HG02870 (cell line): ENCODE results near the gene DCDC2C.
A peak's percentile ranks its signal among the peaks of the same experiment; 100 is the strongest.
"Not testable (repeated sequence)": the region's sequence is repeated elsewhere in the genome, so short reads cannot be mapped to it uniquely, and the experiment has no call there.

Source experiments
- ATAC-seq: cut with Tn5 transposase; IDR thresholded peaks from one replicate; pipeline ENCODE4 v1.9.1; 2021; ENCODE audit warnings: mild to moderate bottlenecking, moderate library complexity; ENCODE audit not compliant: unreplicated experiment

Gene DCDC2C, protein sequence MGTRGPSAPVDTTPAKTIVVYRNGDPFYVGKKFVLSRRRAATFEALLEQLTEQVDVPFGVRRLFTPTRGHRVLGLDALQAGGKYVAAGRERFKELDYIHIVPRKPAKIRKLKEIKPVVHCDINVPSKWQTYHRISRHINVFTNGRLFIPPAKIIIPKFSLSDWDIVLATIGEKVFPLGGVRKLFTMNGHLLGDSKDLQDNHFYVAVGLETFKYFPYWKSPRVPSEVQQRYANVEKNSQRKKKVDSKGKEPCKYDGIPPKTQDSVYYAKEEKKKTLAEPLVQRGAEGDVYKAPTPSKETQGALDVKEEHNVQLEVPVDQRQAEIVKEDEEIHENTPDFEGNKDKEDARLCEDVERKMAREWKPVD

DNA sequence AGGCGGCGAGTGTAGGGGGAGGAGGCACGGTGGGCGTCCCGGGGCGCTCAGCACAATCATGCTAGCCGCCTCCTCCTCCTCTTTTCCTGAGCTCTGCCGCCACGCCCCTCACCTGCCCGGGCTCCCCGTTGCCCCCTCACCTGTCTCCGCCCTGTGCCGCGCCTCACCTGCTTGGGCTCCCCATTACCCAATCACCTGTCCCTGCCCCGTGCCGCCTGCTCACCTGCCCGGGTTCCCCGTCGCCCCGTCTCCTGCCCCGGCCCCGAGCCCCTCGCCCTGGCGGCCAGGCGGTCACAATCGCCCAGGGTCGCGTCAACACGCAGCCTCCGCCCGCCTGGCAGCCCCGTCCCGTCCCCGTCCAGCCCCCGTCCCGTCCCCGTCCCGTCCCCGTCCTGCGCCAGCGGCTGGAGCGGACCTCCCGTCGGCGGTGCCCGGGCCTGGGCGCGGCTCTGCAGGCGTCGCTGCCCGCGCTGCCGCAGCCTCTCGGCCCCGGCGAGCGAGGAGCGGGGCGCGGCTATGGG lies at the start of gene DCDC2C:
Gene DCDC2C (plus strand): TSS at position 340 of the 521 bp plus-strand sequence. CDS start 177 bp downstream, at position 517.
- no peak for ATAC-seq

DNA sequence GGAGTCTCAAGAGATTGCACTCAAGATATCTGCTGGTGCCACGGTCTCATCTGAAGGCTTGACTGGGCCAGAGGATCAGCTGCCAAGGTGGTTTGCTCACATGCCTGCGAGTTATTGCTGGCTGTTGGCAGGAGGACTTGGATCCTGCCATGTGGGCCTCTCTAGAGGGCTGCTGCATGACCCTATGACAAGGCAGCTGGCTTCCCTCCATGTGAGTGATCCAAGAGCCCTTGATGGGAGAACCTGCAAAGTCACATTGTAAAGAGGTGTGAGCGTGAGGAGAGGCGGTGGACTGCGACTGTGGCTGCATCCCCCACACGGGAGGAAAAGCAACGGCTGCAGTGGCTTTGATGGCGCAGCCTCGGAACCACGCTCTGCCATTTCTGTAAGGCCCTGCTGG lies 49.4 kb upstream of the DCDC2C start:
- ATAC-seq = no peak

DNA sequence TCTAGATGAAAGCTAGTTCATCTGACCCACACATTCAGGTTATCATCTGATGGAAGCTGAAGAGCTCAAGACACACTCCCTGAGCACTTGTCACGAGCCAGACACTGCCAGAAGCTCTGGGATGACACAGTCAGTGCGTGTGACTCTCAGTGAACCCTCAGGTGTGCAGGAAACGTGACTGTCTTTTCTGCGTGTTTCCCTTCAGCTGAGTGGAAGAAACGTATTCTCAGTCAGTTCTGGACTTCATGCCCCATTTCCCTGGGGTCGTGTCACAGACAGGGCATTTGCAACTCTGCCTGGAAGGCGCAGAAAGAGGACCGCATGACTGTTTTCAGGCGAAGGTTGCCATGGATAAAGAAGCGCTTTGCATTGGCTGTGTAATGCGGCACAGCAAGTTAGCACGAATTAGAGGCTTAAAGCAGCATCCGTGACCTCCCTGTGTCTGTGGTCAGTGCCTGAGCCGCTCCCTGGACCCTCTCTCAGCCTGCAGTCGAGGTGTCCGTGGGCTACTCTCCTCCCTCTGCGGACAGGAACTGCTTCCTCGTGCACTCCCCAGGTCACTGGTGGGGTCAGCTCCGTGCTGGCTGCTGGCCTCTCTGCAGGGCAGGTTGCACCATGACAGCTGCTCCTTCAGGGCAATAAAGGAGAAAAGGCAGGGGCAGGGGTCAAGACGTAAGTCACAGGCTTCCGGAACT lies 48.7 kb upstream of the DCDC2C start:
- ATAC-seq = no peak

DNA sequence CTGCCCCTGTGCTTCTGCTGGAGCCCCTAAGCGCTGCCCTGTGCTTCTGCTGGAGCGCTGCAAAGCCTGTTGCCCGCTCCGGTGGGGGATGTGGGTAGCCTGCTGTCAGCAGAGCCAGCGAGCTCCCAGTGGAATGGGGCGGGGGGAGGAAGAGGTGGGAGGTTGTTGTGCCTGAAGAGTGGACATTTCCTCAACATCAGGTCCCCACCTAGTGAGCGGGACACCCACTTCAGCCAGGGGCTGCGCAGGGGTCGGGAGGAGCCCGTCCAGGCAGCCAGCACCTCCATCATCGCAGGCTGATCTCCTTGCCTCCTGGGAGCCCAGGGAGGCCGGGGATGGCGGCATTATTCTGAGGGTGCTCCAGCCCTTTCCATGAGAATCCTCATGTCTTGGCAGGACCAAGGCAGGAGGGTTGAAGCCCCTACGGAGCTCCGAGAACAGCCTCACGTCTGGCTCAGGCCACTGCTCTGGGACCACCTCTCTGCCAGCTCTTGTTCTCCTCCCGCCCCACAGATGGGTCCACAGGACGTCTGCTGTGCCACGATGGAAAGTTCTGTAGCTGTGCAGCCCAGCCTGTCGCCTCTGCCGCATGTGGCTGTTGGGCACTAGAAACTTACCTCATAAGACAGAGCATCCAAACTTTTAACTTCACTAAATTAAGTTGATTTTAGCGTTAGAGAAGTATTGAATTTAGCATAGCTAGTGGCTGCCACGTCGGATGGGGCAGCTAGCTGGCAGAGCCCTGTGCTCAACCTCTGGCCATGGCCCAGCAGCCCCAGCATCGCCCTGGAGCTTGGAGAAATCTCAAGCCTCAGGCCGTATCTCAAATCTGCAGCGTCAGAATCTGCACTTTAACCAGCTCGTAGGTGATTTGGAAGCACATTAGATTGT lies 47.3 kb upstream of the DCDC2C start:
- ATAC-seq = no peak

DNA sequence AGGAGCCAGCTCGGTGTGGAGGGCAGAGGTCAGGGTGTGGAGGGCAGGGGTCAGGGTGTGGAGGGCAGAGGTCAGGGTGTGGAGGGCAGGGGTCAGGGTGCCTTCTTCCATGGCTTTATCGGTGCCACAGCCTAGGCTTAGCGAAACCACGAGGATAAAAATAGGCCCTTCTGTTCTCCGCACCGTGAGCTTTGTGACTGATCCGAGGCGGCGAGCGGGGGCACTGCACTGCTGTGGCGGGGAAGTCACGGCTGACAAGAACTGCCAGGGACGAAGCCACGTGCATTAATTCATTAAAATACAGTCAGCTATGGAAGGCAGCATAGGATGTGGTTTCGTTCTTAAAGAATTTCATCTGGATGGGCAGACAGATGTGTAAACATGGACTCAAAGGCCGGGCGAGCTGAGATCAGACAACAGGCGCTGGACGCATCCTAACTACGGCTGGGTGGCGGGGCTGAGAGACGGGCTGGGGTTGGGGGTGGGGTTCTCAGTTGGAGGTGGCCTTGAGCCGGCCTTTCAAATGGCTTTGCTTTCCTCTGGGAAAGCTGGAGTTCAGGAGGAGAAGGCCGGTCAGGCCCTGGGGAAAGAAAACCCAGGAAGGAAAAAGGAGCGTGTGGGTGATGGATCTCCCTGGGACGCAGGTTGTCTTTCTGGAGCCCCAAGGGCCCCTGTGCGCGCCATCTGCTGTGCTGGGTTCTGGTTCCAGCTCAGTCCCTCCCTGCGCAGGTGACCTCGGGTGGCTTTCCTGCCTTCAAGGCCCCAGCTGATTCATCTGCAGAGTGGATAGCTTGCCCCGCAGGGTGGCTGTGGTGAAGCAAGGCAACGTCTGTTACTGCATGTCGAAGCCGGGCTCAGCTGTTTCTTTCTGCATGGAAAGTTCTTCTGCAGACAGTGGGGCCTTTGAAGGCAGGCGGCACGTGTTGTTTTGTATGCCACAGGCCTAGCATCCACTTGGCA lies 46.3 kb upstream of the DCDC2C start:
- no peak for ATAC-seq

DNA sequence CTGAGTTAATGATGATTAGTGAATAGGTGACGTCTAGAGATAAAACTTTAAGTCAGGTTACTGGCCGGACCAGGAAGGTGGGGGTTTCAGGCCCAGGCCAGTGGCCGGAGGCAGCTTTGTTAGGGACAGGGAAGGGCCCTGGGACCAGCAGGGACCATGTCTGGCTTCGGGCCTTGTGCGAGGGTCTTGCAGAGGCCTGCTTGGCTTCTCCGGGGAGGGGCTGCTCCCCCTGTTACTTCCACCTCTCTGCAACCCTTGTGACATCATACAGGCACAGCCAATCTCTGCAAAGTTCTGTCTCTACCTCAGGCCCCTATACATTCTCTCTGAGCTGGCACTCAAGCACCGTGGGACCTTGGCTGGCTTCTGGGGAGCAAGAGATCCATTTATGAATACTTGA lies 45.5 kb upstream of the DCDC2C start, which contains the start of gene ALLC:
Gene ALLC (plus strand): TSS at position 320 of the 400 bp plus-strand sequence. CDS start 12,958 bp downstream, outside the sequence.
- ATAC-seq = no peak

DNA sequence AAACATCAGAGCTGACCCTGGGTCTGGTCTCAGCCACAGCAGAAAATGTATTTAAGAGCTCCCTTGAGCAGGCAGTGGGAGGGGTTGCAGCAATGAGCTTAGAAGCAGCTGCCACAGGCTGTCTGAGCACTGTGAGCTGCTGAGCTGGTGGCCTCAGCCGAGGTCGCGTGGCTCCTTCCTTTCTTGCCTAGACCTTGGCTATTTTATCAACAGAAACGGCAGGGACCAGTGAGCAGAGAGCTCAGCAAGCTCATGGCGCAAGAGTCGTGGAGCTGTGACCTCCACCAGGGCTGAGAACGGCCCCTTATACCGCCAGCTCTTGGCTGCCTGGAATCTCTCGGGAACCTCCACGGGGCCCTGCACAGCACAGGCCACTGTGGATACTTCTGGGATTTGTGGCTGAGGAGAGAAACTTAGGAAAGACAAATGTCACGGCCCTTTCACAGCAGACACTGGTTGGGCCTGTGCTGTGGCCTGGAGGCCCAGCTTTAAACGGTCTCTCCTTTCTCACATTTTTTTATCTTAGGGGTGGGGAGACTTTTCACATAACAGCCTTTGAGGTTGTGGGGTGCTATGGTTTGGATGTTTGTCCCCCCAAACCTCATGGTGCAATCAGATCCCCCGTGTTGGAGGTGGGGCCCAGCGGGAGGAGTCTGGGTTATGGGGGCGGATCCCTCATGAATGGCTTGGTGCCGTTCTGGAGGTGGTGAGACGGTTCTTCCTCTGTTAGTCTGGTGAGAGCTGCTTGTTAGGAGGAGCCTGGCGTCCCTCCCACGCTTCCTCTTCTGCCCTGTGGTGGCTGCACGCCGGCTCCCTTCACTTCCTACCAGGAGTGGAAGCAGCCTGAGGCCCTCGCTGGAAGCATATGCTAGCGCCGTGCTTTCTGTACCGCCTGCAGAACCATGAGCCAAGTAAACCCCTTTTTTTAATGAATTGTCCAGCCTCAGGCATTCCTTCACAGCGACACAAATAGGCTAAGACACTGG lies 43.6 kb upstream of the DCDC2C start:
- no peak for ATAC-seq

DNA sequence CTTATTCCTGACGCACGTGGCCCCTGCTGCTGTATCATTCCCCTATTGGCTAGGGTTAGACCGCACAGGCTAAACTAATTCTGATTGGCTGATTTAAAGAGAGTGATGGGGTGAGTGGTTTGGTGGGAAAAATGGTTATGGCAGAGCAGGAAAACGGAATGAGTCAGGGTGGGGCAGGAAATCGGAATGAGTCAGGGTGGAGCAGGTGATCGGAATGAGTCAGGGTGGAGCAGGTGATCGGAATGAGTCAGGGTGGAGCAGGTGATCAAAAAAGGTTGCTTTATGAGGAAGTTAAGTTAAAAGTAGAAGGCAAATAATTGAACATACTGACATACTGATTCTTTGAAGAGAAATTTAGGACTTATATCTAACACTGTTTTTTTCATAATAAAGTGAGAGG lies 42.7 kb upstream of the DCDC2C start:
- ATAC-seq = not testable (repeated sequence)

DNA sequence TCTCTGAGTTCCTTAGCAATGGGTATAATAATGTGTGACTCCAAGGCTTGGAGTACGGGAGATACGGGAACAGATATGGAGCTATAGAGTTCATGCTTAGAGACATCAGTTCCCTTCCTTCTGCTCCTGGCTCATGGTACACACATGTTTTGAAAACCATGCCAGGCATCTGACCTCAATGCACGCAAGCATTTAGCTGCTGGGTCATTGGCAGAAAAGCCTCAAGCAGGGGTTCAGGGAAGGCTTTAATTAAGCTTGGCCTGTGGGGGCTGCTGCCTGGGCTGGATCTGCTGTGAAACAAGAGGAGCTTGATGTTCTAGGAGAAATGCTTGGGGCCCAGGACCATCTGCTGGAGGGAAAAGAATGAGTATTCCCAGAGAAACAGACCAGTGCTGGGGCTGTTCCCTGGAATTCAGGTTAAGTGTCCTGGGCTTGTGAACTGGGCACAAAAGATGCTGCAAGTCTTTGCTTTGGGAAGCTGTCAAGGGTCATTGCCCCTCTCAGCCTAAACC lies 42.2 kb upstream of the DCDC2C start:
- no peak for ATAC-seq

DNA sequence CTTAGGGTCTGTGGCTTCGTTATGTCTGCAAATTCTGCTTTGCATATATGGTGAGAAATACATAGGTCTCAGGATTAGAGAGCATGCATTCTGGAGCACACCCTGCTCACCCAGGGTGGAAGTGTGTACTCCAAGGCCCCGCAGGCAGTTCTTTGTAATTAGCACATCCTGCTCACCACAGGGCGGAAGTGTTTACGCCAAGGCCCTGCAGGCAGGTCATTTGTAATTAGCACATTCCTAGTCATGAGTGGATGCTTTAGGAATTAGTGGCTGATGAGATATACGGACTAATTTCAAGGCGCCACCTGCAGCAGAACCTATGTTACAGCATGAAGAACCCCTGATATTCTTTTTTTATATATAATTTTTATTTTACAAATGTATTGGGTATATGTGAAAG lies 41.1 kb upstream of the DCDC2C start:
- no peak for ATAC-seq

DNA sequence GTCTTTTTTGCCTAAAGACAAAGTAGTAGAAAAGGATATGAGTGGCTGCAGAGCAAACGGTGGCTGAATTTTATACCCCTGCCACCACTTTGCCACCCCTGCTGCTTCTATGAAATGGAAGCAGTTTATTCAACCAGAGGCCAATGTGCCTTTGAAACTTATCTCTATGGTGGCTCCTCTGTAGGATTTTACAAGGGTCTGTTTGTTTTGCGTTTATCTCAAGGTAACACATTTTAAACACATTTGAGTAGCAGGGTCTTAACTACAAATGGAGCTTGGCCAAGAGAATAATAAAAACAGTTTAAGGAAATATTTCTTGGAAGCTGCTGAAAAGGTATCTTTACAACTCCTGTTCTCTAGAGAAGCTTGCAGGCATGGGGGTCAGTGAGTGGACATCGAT lies 39.3 kb upstream of the DCDC2C start:
- ATAC-seq = no peak

DNA sequence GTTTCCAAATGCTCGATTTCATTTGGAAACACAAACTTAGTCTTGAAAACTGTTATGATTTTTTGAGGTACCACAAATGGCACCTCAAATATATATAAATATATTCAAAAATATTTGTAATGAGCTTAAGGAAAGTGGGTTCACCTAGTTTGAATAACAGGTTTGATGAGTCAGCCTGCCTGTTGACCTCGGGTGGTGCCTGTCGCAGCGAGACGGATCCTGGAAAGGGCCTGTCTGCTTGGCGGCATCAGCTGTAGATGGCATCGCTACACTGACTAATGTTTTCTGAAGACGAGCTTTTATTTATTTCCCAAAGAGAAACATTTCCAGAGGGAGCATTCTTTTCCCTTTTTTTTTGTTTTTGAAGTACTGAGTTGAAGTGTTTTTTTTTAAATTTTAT lies 38.5 kb upstream of the DCDC2C start:
- ATAC-seq = no peak

DNA sequence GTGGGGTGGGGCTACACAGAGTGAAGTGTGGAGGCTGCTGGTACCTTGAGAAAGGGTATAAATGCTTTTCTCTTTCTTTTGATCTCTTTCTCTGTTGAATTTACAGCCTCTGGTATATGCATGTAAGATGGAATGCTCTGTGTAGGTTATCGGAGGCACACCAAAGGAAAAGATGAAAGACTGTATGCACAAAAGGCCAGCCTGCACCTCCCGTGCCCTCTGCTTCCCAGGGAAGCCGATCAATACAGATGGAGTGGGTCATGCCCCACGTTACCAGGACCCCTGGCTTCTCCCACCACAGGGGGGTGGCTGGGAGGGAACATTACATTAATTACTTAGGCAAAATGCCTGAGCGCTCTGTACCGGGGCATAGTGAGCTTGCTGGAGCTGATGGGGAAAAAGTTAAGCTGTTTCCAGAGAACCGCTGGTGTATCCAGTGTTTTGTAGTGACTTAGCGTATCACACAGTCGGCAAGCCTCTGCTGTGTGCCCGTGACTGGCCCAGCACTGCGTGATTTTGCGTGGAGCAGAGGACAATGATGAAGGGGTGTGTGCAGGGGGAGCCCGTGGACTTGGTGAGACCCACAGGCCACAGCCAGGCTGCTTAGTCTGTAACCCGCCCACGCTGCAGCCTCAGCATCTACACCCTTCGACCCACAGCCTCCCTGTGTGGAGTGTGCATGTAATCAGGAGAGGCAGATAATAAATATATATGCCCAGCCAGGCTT lies 37.3 kb upstream of the DCDC2C start:
- ATAC-seq = no peak

DNA sequence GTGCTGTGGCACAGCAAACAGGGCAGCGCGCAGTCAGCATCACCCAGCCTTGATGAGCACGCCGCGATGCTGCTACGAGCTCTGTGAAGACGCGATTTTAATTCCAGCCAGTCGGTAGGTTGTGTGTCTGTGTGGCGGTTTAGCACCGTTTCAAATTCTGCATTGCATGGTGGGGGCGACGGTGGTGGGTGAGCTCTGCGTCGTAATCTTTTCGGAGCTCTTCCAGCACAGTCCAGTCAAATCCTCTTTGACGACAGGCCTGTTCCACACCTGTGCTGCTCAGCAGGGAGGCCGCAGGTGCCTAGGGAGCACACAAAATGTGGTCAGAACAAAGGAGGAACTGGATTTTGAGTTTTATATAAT lies 36.8 kb upstream of the DCDC2C start:
- ATAC-seq = no peak

DNA sequence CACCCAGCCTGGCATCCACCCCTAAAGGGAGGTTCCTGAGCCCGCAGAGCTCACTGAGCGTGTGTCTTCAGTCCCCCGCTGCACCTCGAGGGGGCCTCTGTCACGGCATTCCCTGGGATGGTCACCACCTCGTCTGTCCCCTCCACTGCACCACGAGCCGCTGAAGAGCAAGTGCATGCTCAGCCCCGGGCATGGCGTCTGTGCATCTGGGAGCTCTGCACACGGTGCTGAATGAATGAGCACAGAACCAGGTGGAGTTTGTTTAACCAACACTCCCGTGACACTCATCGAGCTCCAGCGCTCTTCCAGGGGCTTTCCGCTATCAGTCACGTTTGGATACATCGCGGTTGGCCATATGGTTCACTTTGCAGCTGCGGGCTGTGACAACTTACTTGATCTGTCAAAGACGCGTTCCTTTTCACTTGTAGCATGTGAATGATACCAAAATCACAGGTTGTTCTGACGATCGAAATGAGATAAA lies 36.2 kb upstream of the DCDC2C start:
- ATAC-seq = peak; percentile 59

DNA sequence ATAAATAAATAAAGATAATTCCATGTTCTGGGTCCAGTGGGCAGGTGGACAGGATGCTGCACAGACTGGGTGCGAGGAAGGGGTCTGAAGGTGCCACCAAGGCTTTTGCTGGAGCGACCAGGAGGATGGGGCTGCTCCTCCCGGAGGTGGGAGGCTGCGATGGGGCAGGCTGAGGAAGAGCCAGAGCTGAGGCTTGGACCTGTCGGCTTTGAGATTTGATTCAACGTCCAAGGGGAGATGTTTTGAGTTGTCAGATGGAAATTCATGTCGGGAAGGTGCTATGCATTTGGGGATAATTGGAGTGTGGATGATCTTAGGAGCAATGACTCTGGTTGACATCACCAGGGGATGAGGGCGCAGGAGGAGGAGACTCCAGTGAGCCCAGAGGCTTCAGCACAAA lies 33.7 kb upstream of the DCDC2C start:
- ATAC-seq = no peak

DNA sequence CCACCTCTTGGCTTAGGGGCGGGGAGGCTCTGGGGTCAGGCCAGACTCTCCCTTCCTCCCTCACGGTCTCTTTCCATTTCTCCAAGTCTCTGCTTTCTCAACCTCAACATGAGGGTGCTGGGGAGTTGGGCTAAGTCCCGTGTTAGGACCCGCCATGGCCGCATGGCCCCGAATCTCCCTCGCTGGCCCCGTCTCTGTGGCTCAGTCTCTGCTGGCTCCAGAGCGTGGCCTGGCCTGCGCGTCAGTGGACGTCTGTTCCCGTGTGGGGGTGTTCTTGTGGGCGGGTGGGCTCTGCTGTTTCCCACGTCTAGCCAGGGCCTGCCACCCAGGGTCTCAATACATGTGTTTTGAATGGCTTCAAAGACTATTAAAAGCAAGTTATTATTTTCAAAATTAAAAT lies 33.0 kb upstream of the DCDC2C start:
- no peak for ATAC-seq

DNA sequence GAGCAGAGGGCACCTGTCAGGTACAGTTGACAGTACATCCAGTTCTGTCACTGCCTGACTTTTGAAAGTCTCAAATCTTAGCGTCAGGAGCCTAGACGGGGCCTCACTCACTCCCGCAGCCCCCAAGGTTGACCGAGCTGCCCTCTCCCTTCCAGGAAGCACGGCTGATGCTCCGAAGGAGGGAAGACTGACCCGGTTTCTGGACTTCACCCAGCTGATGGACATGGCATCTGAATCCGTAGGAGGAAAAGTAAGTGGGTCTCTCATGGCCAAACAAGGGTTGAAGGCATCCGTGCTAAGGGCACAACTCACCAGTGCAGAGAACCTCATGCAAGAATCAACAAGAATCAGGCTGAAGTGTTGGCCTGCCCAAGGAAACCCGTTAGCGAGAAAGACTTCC lies 32.4 kb upstream of the DCDC2C start:
- ATAC-seq = no peak
